HG03521 (cell line): ENCODE measurements around the gene PPM1H.

Experiments
- ATAC-seq: cut with Tn5 transposase; IDR thresholded peaks from one replicate; pipeline ENCODE4 v1.9.1; 2021; ENCODE audit warnings: mild to moderate bottlenecking, moderate library complexity; ENCODE audit not compliant: unreplicated experiment

PPM1H gene

DNA sequence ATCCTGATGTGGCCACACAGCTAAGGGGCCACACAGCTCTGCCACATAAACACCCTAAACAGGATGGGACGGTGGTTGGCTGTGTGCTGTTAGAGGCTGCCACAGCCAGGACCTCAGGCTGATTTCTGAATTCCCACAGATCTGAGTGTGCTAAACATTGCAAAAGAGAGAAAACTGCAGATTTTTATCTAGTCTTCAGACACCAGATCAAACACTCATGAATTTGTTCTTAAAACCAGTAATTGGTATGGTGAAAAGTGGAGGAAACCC is 277.7 kb downstream of the PPM1H start:
- ATAC-seq = no peak

- ATAC-seq = no peak
These were observed 278.2 kb downstream of the PPM1H start for GRCh38 chr12:62656591-62657362.

- no peak for ATAC-seq
These were observed 279.2 kb downstream of the PPM1H start for GRCh38 chr12:62655666-62656151.

DNA sequence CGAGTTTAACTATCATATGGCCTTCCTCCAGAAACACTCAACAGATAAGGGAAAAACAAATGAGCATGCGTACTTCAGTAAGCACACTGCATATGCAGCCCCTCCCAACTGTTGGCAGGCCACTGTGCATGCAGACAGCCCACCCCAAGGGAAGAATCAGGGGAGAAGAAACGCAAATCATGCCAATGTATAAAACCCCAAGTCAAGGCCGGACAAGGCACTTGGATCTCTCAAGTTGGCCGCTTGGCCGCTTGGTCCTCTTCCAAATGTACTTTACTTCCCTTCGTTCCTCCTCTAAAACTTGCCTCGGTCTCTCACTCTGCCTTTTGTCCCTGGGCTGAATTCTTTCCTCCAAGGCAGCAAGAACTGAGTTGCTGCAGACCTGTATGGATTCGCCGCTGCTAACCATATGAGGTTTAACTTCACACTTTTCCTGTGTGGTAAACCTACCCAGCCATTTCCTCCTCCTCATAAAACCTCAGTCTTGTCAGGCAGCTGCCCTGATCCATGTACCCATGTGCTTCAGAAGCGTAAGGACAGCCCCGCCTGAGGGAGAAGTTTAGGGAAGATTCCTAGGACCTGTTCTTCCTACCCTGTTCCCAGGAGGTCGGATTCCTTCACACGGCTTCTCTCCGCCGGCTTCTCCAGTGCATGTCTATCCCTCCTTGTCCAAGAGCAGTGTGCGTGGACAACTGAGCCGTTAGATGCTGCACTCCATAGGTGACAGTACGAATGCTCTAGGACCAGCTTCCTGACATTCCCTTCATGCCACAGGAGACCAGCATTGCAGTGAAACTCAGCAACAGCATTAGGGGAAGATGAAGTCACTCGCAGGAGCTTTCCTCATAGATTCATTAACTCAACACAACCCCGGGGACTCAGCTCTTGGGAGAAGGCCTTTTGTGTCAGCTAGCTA is 280.4 kb downstream of the PPM1H start:
- no peak for ATAC-seq

GRCh38 chr12:62653740-62654139 is 281.2 kb downstream of the PPM1H start:
- no peak for ATAC-seq

DNA sequence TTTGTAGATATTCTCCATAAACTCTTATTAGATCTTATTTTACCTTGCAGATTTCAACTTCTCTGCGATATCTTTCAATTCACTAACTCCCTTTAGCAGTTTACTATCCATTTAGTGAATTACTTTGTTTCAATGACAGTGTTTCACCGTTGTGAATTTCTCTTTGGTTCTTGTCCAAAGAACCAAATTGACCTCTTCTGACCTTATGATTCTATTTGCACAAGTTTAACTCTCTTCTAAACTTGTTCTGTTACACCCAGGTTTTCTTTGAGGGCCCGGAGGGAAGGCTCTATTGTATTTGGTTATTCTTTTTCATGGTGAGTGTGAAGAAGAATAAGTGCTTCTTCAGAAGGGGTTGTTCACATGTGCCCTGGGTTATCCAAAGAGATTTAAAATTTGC is 281.6 kb downstream of the PPM1H start:
- ATAC-seq = no peak

GRCh38 chr12:62651138-62651537 is 283.8 kb downstream of the PPM1H start:
- no peak for ATAC-seq

DNA sequence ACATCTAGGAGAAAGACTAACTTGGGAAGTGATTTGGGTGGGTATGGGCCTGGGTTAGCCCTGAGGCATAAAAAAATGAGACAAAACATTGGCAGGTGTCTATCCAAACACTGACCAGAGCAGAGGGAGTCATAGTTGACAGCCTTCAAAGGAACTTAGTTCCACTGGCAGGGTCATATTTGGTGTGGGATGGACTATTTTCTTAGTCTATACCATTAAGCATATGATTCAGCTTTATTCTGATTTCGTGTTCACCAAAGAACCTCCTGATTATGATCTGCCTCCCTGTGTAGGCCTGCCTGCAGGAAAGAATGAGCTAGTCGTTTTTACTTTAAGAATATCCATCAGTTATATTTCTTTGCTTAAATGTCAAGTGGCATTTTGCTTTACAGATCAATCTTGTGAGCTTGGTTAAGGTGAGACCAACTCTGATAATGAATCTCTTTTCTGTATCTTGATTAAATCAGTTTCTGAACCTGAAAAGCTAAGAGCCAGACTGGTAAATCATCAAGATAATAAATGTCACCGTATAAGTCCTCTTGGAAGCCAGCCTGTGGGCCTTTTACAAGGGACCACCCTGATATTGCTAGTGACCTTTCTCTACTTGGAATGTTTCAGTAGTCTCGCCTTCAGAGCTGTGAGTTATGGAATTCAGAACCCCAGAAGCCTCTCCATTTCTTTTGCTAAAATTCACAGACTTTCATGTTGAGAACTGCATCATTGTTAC is 285.4 kb downstream of the PPM1H start:
- no peak for ATAC-seq

GRCh38 chr12:62647586-62647985 is 287.4 kb downstream of the PPM1H start:
- no peak for ATAC-seq

DNA sequence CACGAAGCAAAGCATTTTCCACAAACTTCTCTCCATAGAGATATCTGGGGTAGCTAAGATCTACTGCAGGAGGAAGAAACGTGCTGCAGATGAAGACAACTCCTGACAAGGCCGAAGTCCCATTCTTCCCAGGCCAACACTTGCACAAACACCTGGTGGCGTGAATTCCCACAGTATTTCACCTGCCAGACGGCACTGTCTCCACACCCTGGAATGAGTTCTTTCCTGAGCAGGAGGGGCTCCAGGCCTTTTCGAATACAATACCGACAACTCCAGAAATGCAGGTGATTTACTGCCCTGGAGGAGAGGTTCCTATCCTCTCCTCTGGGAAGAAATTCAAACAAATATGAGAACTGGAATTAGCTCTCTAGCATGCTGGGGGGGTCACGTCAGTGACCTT is 288.4 kb downstream of the PPM1H start:
- ATAC-seq = no peak

DNA sequence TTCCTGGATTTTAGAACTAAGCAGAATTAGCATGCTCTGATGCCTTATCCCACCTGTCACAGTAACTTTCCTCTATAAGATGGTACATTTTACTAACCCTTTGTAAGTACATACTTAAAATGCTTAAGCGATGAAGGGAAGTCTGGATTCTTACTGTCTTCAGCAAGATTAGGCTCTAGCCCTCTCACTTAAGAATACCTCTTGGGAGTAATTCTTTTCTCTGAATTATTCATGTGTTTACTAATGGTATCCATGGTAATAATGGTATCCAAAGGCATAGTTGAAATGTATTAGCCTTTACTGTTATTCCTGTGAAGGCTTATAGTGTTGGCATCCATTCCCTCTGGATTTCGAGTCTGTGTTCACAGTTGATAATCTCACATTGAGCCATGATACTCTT is 291.5 kb downstream of the PPM1H start:
- no peak for ATAC-seq

DNA sequence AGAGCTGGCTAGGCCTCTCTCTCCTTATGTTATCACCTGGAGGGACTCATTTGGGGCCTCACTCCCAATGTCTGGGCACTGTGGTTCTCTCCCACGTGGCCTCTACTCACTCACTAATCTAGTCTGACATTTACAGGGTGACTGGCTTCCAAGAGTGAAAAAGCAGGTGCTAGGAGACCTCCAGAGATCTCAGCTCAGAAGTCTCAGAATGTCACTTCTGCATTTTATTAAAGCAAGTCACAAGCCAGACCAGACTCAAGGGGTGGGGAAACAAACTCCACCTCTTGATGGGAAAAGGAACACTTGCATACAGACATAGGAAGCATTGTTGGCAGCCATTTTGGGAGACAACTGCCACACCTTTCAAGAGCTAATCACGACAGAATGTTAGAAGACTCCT is 292.5 kb downstream of the PPM1H start:
- ATAC-seq = no peak

GRCh38 chr12:62640910-62641448 is 294.0 kb downstream of the PPM1H start:
- peak; percentile 85 for ATAC-seq

GRCh38 chr12:62637679-62638078 is 297.3 kb downstream of the PPM1H start:
- ATAC-seq = no peak

- ATAC-seq = no peak
These were observed 299.3 kb downstream of the PPM1H start for GRCh38 chr12:62635649-62636048.

DNA sequence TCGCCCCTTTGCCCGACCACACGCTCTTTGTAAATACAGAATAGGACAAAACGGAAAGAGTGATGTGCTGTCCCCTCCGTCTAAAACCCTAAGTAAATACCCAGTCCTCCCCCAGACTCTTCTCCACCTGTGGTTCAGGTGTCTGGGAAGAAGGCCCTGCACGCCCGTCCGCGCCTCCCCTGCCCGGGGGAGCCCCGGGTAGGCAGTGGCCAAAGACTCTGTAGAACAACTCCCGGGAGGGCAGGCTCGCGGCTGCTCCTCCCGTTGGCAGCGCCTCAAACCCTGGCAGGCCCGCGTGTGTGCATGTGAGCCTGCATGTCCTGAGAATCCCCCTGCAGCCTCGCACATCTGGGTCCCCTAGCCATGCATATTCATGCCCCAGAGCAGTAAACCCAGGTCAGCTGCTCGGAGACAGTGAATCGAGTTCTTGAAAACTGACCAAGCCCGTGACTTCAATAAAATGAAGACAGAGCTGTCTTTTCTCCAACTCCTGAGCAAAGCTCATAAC is 302.5 kb downstream of the PPM1H start:
- ATAC-seq = no peak

GRCh38 chr12:62631471-62632410 is 303.2 kb downstream of the PPM1H start:
- ATAC-seq = no peak

- ATAC-seq = no peak
These were observed 304.8 kb downstream of the PPM1H start for GRCh38 chr12:62629971-62630739.

DNA sequence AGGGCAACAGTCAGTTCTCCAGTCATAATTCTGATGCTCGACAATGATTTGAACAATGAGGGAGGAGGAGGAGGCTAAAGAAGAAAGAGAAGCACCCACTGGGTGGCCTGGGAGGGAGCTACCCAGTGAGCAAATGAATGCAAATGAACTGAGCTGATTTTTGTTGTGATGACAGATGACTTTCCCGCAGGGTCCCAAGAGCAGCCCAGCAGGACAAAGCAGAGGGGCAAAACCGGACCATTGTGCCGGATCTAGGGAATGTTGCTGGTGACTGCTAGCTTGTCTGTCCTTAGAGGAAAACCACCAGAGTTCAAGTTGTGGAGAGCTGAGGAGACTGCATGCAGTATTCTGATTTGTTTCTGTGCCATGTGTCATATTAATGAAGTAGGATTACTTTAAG is 305.5 kb downstream of the PPM1H start:
- no peak for ATAC-seq
